GM18498 (cell line): ENCODE measurements around the gene SERPINA3.
"Not testable (repeated sequence)": the region's sequence is repeated elsewhere in the genome, so short reads cannot be mapped to it uniquely, and the experiment has no call there.

Experiments
- ATAC-seq: cut with Tn5 transposase; IDR thresholded peaks from one replicate; pipeline ENCODE4 v1.9.1; 2021; ENCODE audit warnings: mild to moderate bottlenecking, moderate library complexity; ENCODE audit not compliant: unreplicated experiment

Gene SERPINA3

GRCh38 chr14:94631050-94631449, 18.9 kb downstream of the SERPINA3 start:
- no peak for ATAC-seq

GRCh38 chr14:94631536-94632304, 19.5 kb downstream of the SERPINA3 start:
- ATAC-seq = no peak

GRCh38 chr14:94632305-94632590, 20.1 kb downstream of the SERPINA3 start:
- no peak for ATAC-seq

- ATAC-seq = no peak
Measured at GRCh38 chr14:94633121-94633520, 20.9 kb downstream of the SERPINA3 start.

GRCh38 chr14:94635154-94635553, 23.0 kb downstream of the SERPINA3 start:
- no peak for ATAC-seq

- ATAC-seq = no peak
Measured at GRCh38 chr14:94636744-94637412, 24.7 kb downstream of the SERPINA3 start.

GRCh38 chr14:94637814-94638213, 25.6 kb downstream of the SERPINA3 start:
- ATAC-seq = not testable (repeated sequence)

GRCh38 chr14:94638339-94638738, 26.1 kb downstream of the SERPINA3 start:
- no peak for ATAC-seq

GRCh38 chr14:94638961-94639817, 27.0 kb downstream of the SERPINA3 start:
- no peak for ATAC-seq

GRCh38 chr14:94640721-94641631, 28.8 kb downstream of the SERPINA3 start:
- ATAC-seq = no peak

GRCh38 chr14:94641632-94641955, 29.4 kb downstream of the SERPINA3 start:
- no peak for ATAC-seq

GRCh38 chr14:94643316-94644101, 31.3 kb downstream of the SERPINA3 start:
- no peak for ATAC-seq

GRCh38 chr14:94644102-94644535, 31.9 kb downstream of the SERPINA3 start:
- ATAC-seq = no peak

GRCh38 chr14:94646066-94646465, 33.9 kb downstream of the SERPINA3 start:
- no peak for ATAC-seq

- ATAC-seq = no peak
Measured at GRCh38 chr14:94646481-94646880, 34.3 kb downstream of the SERPINA3 start.

- ATAC-seq = no peak
Measured at GRCh38 chr14:94648801-94649200, 36.6 kb downstream of the SERPINA3 start.

- no peak for ATAC-seq
Measured at GRCh38 chr14:94649543-94650443, 37.6 kb downstream of the SERPINA3 start.

GRCh38 chr14:94650444-94650775, 38.2 kb downstream of the SERPINA3 start:
- no peak for ATAC-seq
